GM23338 (cell line): ENCODE results near the gene MICALL2.

ENCODE experiments used
- CREB1 ChIP-seq: fragments of 250-450 bp; sonication (Bioruptor Pico); IDR thresholded peaks from 2 replicates; pipeline ENCODE4 v1.5.0; 2020; ENCODE audit warnings: low read depth, mild to moderate bottlenecking, moderate library complexity
- EZH2 ChIP-seq: fragments of 200-600 bp; sonication (generic); IDR thresholded peaks from one replicate; pipeline ENCODE4 v1.8.0; 2017; ENCODE audit warnings: antibody characterized with exemption, mild to moderate bottlenecking, low read depth; ENCODE audit not compliant: unreplicated experiment
- EZH2phosphoT487 ChIP-seq: fragments of 200-600 bp; sonication (generic); IDR thresholded peaks from one replicate; pipeline ENCODE4 v1.8.1; 2018; ENCODE audit warnings: antibody characterized with exemption; ENCODE audit not compliant: unreplicated experiment
- JUNB ChIP-seq: IDR thresholded peaks from one replicate; pipeline ENCODE4 v1.6.1; 2016; ENCODE audit warnings: antibody characterized with exemption; ENCODE audit not compliant: unreplicated experiment
- POLR2AphosphoS5 ChIP-seq: IDR thresholded peaks from 2 replicates; pipeline ENCODE4 v1.6.1; 2016; ENCODE audit warnings: antibody characterized with exemption, low read depth
- TF ChIP-seq, protein P1 (sequence below), 2 experiments: fragments of 200-600 bp in 1 of 2; sonication (generic) in 1 of 2; conservative IDR thresholded peaks; 2 replicates each; pipeline versions ENCODE4 v1.5.1 to v1.6.1; 2016 to 2017; ENCODE audit warnings: antibody characterized with exemption in 2 of 2, low read depth in 2 of 2, mild to moderate bottlenecking in 2 of 2, moderate library complexity in 1 of 2
- TF ChIP-seq, protein P2 (sequence below): IDR thresholded peaks from 2 replicates; pipeline ENCODE4 v1.6.1; 2016; ENCODE audit warnings: antibody characterized with exemption
- TF ChIP-seq, protein P3 (sequence below): IDR thresholded peaks from one replicate; pipeline ENCODE4 v1.6.1; 2018; ENCODE audit warnings: antibody characterized with exemption; ENCODE audit not compliant: unreplicated experiment

DNA sequence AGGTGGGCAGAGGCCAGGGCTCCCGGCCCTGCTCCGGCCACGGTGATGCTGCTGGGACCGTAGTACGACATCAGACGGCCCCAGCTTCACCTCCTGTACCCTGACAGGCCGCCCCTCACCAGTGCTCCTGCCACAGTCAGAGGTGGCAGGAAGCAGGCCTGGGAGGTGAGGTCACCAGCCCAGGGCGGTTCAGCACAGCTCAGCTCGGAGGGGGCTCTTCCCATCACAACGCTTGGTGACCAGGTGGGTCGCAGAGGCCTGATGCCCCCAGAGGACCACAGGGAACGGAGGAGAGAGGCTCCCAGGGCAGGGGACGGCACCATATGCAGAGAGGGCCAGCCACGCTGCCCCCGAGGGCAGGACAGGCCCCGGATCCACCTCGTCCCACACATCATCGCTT lies 8.8 kb downstream of the MICALL2 start:
- TF ChIP-seq, protein P1, sequence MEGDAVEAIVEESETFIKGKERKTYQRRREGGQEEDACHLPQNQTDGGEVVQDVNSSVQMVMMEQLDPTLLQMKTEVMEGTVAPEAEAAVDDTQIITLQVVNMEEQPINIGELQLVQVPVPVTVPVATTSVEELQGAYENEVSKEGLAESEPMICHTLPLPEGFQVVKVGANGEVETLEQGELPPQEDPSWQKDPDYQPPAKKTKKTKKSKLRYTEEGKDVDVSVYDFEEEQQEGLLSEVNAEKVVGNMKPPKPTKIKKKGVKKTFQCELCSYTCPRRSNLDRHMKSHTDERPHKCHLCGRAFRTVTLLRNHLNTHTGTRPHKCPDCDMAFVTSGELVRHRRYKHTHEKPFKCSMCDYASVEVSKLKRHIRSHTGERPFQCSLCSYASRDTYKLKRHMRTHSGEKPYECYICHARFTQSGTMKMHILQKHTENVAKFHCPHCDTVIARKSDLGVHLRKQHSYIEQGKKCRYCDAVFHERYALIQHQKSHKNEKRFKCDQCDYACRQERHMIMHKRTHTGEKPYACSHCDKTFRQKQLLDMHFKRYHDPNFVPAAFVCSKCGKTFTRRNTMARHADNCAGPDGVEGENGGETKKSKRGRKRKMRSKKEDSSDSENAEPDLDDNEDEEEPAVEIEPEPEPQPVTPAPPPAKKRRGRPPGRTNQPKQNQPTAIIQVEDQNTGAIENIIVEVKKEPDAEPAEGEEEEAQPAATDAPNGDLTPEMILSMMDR (conservative IDR thresholded peaks at IDR 0.05; ENCODE audit: low read depth in 2 of 2), result no peak
- TF ChIP-seq POLR2AphosphoS5, result no peak
- TF ChIP-seq, protein P2, sequence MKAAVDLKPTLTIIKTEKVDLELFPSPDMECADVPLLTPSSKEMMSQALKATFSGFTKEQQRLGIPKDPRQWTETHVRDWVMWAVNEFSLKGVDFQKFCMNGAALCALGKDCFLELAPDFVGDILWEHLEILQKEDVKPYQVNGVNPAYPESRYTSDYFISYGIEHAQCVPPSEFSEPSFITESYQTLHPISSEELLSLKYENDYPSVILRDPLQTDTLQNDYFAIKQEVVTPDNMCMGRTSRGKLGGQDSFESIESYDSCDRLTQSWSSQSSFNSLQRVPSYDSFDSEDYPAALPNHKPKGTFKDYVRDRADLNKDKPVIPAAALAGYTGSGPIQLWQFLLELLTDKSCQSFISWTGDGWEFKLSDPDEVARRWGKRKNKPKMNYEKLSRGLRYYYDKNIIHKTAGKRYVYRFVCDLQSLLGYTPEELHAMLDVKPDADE, result no peak
- TF ChIP-seq CREB1, result no peak
- TF ChIP-seq EZH2, result no peak
- TF ChIP-seq JUNB, result no peak
- TF ChIP-seq, protein P3, sequence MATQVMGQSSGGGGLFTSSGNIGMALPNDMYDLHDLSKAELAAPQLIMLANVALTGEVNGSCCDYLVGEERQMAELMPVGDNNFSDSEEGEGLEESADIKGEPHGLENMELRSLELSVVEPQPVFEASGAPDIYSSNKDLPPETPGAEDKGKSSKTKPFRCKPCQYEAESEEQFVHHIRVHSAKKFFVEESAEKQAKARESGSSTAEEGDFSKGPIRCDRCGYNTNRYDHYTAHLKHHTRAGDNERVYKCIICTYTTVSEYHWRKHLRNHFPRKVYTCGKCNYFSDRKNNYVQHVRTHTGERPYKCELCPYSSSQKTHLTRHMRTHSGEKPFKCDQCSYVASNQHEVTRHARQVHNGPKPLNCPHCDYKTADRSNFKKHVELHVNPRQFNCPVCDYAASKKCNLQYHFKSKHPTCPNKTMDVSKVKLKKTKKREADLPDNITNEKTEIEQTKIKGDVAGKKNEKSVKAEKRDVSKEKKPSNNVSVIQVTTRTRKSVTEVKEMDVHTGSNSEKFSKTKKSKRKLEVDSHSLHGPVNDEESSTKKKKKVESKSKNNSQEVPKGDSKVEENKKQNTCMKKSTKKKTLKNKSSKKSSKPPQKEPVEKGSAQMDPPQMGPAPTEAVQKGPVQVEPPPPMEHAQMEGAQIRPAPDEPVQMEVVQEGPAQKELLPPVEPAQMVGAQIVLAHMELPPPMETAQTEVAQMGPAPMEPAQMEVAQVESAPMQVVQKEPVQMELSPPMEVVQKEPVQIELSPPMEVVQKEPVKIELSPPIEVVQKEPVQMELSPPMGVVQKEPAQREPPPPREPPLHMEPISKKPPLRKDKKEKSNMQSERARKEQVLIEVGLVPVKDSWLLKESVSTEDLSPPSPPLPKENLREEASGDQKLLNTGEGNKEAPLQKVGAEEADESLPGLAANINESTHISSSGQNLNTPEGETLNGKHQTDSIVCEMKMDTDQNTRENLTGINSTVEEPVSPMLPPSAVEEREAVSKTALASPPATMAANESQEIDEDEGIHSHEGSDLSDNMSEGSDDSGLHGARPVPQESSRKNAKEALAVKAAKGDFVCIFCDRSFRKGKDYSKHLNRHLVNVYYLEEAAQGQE, result no peak
- no peak for TF ChIP-seq EZH2phosphoT487
